ENCODE data around the gene OR13A1. TPM values are rescaled to one million over a fixed set of nuclear protein-coding genes. Genes with fewer than 3 reads are reported as not detected.
"Not testable (repeated sequence)": the region's sequence is repeated elsewhere in the genome, so short reads cannot be mapped to it uniquely, and the experiment has no call there.

Gene OR13A1
- not detected in 2 replicates for total RNA-seq

DNA sequence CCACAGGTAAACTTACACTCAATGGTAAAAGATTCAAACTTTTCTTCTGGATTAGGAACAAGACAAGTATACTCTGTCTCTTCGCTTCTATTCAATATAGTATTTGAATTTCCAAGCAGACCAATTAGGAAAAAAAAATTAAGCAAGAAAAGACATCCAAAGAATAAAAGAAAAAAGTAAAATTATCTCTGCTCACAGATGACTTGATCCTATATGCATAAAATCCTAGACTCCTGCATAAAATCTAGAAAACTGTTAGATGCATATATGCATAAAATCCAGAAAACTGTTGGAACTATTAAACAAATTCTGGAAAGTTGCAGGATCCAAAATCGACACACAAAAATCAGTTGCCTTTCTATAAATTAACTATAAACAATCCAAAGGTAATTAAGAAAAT is at the start of gene OR13A1:
TSS of gene OR13A1 (minus strand) at position 101 of the 400 bp plus-strand sequence. CDS start 11,186 bp downstream, outside the sequence.
- DNase-seq (ENCODE audit: extremely low read depth, low read depth, low spot score) = no peak

- not testable (repeated sequence) for DNase-seq (ENCODE audit: extremely low read depth, low read depth, low spot score)
Measured at GRCh38 chr10:45361983-45362799, 46.8 kb upstream of the OR13A1 start.

- not testable (repeated sequence) for DNase-seq (ENCODE audit: extremely low read depth, low read depth, low spot score)
Measured at GRCh38 chr10:45358961-45359360, 43.6 kb upstream of the OR13A1 start.

- DNase-seq (ENCODE audit: extremely low read depth, low read depth, low spot score) = no peak
Measured at GRCh38 chr10:45355494-45355893, 40.1 kb upstream of the OR13A1 start.

- DNase-seq (ENCODE audit: extremely low read depth, low read depth, low spot score) = no peak
Measured at GRCh38 chr10:45354261-45354660, 38.9 kb upstream of the OR13A1 start.

- no peak for DNase-seq (ENCODE audit: extremely low read depth, low read depth, low spot score)
Measured at GRCh38 chr10:45353186-45353585, 37.8 kb upstream of the OR13A1 start.

DNA sequence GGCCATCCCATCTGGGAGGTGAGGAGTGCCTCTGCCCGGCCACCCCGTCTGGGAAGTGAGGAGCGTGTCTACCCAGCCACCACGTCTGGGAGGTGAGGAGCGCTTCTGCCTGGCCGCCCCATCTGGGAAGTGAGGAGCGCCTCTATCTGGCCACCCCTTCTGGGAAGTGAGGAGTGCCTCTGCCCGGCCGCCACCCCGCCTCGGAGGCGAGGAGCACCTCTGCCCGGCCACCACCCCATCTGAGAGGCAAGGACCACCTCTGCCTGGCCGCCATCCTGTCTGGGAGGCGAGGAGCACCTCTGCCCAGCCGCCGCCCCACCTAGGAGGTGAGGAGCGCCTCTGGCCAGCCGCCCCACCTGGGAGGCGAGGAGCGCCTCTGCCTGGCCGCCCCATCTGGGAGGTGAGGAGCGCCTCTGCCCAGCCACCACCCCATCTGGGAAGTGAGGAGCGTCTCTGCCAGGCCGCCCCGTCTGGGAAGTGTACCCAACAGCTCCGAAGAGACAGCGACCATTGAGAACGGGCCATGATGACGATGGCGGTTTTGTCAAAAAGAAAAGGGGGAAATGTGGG is 32.9 kb upstream of the OR13A1 start:
- not testable (repeated sequence) for DNase-seq (ENCODE audit: extremely low read depth, low read depth, low spot score)

- not testable (repeated sequence) for DNase-seq (ENCODE audit: extremely low read depth, low read depth, low spot score)
Measured at GRCh38 chr10:45347464-45347863, 32.1 kb upstream of the OR13A1 start.

GRCh38 chr10:45346652-45347335 is 31.4 kb upstream of the OR13A1 start:
- DNase-seq (ENCODE audit: extremely low read depth, low read depth, low spot score) = not testable (repeated sequence)

DNA sequence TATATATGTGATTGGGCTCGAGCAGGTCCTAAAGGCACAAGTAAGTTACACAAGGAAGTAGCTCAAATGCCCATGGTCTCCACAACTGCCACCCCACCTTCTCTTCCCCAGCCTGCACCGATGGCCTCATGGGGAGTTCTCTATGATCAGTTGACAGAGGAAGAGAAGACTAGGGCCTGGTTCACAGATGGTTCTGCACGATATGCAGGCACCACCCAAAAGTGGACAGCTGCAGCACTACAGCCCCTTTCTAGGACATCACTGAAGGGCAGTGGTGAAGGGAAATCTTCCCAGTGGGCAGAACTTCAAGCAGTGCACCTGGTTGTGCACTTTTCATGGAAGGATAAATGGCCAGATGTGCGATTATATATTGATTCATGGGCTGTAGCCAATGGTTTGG is 25.0 kb upstream of the OR13A1 start:
- DNase-seq (ENCODE audit: extremely low read depth, low read depth, low spot score) = not testable (repeated sequence)

DNA sequence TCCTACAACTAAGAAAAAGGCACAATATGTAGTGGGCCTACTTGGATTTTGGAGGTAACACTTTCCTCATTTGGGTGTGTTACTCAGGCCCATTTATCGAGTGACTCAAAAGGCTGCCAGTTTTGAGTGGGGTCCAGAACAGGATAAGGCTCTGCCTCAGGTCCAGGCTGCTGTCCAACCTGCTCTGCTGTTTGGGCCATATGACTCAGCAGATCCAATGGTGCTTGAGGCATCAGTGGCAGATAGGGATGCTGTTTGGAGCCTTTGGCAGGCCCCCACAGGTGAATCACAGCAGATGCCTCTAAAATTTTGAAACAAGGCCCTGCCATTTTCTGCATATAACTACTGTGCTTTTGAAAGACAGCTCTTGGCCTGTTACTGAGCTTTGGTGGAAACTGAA is 24.5 kb upstream of the OR13A1 start:
- no peak for DNase-seq (ENCODE audit: extremely low read depth, low read depth, low spot score)

DNA sequence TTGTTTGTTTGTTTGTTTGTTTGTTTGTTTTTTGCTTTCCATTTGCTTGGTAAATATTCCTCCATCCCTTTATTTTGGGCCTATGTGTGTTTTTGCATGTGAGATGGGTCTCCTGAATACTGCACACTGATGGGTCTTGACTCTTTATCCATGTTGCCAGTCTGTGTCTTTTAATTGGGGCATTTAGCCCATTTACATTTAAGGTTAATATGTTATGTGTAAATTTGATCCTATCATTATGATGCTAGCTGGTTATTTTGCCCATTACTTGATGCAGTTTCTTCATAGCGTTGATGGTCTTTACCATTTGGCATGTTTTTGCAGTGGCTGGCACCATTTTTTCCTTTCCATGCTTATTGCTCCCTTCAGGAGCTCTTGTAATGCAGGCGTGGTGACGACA is 16.4 kb upstream of the OR13A1 start:
- DNase-seq (ENCODE audit: extremely low read depth, low read depth, low spot score) = not testable (repeated sequence)

- DNase-seq (ENCODE audit: extremely low read depth, low read depth, low spot score) = not testable (repeated sequence)
Measured at GRCh38 chr10:45326864-45327263, 11.5 kb upstream of the OR13A1 start.

DNA sequence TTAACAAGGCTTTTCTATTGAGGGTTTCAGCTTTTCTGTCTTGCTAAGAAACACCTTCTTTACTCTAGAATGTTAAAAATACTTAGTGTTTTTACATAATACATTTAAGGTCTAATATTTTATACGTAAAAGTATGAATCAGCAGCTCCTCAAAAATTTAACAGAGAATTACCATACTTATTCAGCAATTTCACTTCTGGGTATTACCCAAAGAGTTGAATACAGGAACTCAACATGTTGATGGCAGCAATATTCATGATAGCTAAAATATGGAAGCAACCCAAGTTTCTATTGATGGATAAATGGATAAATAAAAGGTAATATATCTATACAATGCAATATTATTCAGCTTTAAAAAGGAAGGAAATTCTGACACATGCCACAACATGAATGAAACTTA is 9.7 kb upstream of the OR13A1 start:
- no peak for DNase-seq (ENCODE audit: extremely low read depth, low read depth, low spot score)

DNA sequence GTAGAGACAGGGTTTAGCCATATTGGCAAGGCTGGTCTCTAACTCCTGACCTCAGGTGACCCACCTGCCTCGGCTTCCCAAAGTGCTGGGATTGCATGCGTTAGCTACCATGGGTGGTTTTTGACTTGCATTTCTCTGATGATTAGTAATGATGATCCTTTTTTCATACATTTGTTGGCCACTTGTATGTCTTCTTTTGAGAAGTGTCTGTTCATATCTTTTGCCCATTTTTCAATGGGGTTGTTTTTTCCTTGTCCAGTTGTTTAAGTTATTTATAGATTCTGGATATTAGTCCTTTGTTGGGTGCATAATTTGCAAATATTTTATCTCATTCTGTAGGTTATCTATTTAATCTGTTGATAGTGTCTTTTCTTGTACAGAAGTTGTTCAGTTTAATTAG is 4.3 kb upstream of the OR13A1 start:
- no peak for DNase-seq (ENCODE audit: extremely low read depth, low read depth, low spot score)

DNA sequence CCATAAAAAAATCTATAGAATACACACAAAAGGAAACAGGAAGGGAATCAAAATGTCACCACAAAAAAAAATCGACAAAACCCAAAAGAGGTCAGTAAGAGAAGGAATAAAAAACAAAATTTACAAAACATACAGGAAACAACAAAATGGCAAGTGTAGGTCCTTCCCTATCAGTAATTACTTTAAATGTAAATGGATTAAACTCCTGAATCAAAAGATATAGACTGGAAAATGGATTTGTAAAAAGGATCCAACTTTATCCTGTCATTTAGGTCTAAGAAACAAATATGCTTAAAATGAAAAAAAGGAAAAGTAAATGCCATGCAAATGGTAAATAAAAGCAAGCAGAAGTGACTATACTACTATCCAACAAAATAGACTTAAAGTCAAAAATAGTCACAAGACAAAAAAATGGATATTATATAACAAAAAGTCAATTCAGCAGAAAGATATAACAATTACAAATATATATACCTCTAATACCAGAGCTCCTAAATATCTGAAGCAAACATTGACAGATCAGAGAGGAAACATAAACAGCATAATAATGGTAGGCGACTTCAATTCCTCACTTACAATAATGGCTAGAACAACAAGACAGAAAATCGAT is 2.0 kb downstream of the OR13A1 start:
- no peak for DNase-seq (ENCODE audit: extremely low read depth, low read depth, low spot score)

GRCh38 chr10:45308707-45309106 is 6.7 kb downstream of the OR13A1 start:
- no peak for DNase-seq (ENCODE audit: extremely low read depth, low read depth, low spot score)

DNA sequence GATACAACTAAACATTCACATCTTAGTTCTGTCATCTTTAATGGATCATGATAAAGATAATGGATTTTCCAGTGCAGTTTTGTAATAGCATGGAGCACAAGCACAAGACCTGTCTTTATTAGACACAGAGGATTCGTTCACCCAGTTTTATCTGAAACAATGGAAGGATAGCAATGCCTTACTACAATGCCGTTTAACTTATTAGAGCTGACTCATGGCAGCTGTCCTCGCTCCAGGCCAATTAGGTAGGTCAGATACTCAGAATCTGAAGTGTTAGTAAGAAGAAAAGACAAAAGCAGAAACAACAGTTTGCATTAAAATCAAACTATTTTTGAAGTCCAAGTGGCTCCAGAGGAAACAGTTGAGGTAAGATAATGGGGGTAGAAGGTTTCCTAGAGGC is 12.8 kb downstream of the OR13A1 start:
- DNase-seq (ENCODE audit: extremely low read depth, low read depth, low spot score) = no peak

GRCh38 chr10:45298341-45298955 is 17.0 kb downstream of the OR13A1 start:
- not testable (repeated sequence) for DNase-seq (ENCODE audit: extremely low read depth, low read depth, low spot score)

DNA sequence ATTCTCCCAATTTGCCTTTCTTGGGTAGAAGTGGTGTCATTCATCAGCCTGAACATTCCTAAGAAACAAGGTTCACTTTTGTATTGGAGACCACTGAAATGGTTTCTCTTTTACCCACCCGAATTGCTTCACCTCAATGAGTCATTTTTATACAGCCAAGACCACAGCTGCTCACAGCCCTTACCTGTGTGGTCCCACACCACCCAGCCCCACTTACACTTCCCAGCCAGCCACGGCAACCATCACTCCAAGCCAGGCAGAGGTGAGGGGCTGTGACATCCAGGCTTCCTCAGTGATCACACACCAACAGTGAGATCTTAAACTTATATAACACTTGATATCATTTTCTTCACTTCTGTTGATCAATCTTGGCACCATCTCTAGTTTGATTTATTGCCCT is 20.7 kb downstream of the OR13A1 start:
- no peak for DNase-seq (ENCODE audit: extremely low read depth, low read depth, low spot score)

DNA sequence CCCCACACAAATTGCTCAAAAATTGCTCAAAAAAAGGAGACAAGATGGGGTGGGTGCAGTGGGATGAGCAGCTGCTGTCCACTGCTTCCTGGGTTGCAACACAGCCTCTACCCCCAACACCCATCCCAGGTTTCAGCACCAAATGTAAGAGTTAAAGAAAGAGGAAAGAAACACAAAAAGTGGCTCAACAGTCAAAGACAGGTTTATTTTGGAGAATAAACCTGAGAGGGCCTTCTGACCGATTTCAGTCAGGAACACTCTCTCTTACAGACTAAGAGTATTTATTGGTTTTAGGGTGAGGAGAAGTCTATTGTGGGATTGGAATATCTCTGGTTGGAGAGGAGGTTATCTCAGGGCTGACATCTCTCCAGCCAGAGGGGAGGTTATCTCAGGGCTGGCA is 28.4 kb downstream of the OR13A1 start:
- DNase-seq (ENCODE audit: extremely low read depth, low read depth, low spot score) = no peak
